Measurements from ENCODE around the gene AP2A2.

Gene AP2A2

GRCh38 chr11:925496-926301 is at the start of gene AP2A2:
TSS of gene AP2A2 (plus strand) at chr11:925870. CDS start at chr11:926022, 152 bp downstream.
- H3K4me3 ChIP-seq (ENCODE audit: low read depth, low read length) = peak within 1 kb of the TSS; percentile 80
- peak; percentile 55 for TF ChIP-seq CTCF (IDR thresholded peaks at IDR 0.05; ENCODE audit: low read depth, low read length, missing control alignments)
- H3K36me3 ChIP-seq (replicated peaks) = peaks cover 3% of the 10 kb centered on the region
- in situ Hi-C loops (cut with HindIII; ENCODE audit: low pct_ligation_motif_present, low sequenced_read_pairs) = no loop called here
- H3K27ac ChIP-seq = peak within 1 kb of the TSS; percentile 64
- no peaks in the 10 kb centered on the region for H3K27me3 ChIP-seq (replicated peaks)
- DNase-seq = peak; percentile 64

GRCh38 chr11:876545-876944 is 49.1 kb upstream of the AP2A2 start:
- H3K36me3 ChIP-seq (replicated peaks) = no peaks in the 10 kb centered on the region
- in situ Hi-C loops (cut with HindIII; ENCODE audit: low pct_ligation_motif_present, low sequenced_read_pairs) = no loop called here

GRCh38 chr11:877565-877964 is 48.1 kb upstream of the AP2A2 start:
- no peak for TF ChIP-seq CTCF (IDR thresholded peaks at IDR 0.05; ENCODE audit: low read depth, low read length, missing control alignments)
- H3K36me3 ChIP-seq (replicated peaks) = no peaks in the 10 kb centered on the region
- in situ Hi-C loops (cut with HindIII; ENCODE audit: low pct_ligation_motif_present, low sequenced_read_pairs) = no loop called here
- no peak overlapping the region for H3K4me3 ChIP-seq (ENCODE audit: low read depth, low read length)
- DNase-seq = no peak
- no peak overlapping the region for H3K27ac ChIP-seq
- H3K27me3 ChIP-seq (replicated peaks) = no peaks in the 10 kb centered on the region

More at GRCh38 chr11:876545-876944, 49.1 kb upstream of the AP2A2 start:
- no peak for DNase-seq
- Histone ChIP-seq H3K27ac (no peak overlapping the region), H3K27me3 (replicated peaks) (no peaks in the 10 kb centered on the region), H3K4me3 (ENCODE audit: low read depth, low read length) (no peak overlapping the region)
- no peak for TF ChIP-seq CTCF (IDR thresholded peaks at IDR 0.05; ENCODE audit: low read depth, low read length, missing control alignments)

GRCh38 chr11:880447-880846 is 45.2 kb upstream of the AP2A2 start:
- H3K4me3 ChIP-seq (ENCODE audit: low read depth, low read length) = no peak overlapping the region
- TF ChIP-seq CTCF (IDR thresholded peaks at IDR 0.05; ENCODE audit: low read depth, low read length, missing control alignments) = peak; percentile 24
- H3K27me3 ChIP-seq (replicated peaks) = no peaks in the 10 kb centered on the region
- no peak for DNase-seq
- H3K36me3 ChIP-seq (replicated peaks) = no peaks in the 10 kb centered on the region
- no peak overlapping the region for H3K27ac ChIP-seq
- in situ Hi-C loops (cut with HindIII; ENCODE audit: low pct_ligation_motif_present, low sequenced_read_pairs) = no loop called here

GRCh38 chr11:882596-882995 is 43.1 kb upstream of the AP2A2 start:
- H3K4me3 ChIP-seq (ENCODE audit: low read depth, low read length) = no peak overlapping the region
- TF ChIP-seq CTCF (IDR thresholded peaks at IDR 0.05; ENCODE audit: low read depth, low read length, missing control alignments) = no peak
- H3K36me3 ChIP-seq (replicated peaks) = no peaks in the 10 kb centered on the region
- DNase-seq = no peak
- H3K27ac ChIP-seq = no peak overlapping the region
- in situ Hi-C loops (cut with HindIII; ENCODE audit: low pct_ligation_motif_present, low sequenced_read_pairs) = no loop called here
- no peaks in the 10 kb centered on the region for H3K27me3 ChIP-seq (replicated peaks)
